ENCODE data around the gene SMIM1. TPM values are rescaled to one million over a fixed set of nuclear protein-coding genes. Genes with fewer than 3 reads are reported as not detected.

The SMIM1 gene
- total and polyA plus RNA-seq, 3 experiments from 2014 or later: 0.80 to 1.6 (median 1.1) TPM

DNA sequence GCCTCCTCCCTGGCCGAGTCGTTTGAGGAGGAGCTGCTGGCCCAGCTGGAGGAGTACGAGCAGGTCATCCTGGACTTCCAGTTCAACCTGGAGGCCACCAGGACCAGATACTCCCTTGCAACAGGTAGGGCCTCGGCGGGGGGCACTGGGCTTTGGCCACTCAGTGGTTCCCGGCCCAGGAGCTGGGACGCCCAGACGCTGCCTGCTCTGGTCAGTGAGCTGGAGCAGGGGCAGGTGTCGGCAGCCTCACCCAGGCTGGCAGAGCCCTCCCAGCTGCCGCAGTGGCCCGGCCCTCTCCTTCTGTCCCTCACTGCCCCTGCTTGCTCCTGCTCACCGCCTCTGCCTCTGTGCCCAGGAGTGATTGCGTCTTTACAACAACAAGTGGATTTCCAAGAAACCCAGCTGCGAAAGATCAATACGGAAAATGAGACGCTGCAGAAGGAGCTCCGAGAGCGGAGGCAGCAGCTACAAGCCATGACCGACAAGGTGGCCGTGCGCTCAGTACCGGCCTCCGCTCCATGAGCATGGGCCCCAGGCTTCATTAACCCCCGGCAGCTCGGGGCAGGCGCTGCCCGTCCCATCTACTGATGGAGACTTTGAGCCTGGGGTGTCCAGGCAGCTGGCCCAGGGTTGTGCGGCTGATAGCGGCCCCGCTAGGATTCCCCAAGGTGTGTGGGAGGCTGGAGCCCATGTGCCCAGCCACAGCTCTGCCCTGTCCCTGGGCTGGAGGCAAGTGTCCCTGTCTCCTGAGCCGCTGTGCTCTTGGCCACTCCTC is 9.0 kb upstream of the SMIM1 start:
- POLR2A ChIA-PET: no interaction called here
- H3K36me3 Mint-ChIP-seq: no peaks in the 10 kb centered on the region

GRCh38 chr1:3767328-3767925 is 5.1 kb upstream of the SMIM1 start:
- Histone ChIP-seq H3K27ac (ENCODE audit: low read depth, low read length) (no peak overlapping the region), H3K4me1 (ENCODE audit: insufficient read depth, low read length) (peaks cover 12% of the 10 kb centered on the region), H3K4me3 (ENCODE audit: low read length) (no peak overlapping the region), H3K27me3 (ENCODE audit: insufficient read depth, low read length, poor library complexity, severe bottlenecking) (no peaks in the 10 kb centered on the region), H3K9me3 (ENCODE audit: low read length) (no peaks in the 10 kb centered on the region), H3K36me3 (ENCODE audit: insufficient read depth, low read length) (no peaks in the 10 kb centered on the region)
- H3K27me3 Mint-ChIP-seq: peaks cover 6 to 26% of the 10 kb centered on the region in 2 donors
- peaks cover 0 to 7% (median 2%) of the 10 kb centered on the region in 3 donors for H3K4me1 Mint-ChIP-seq
- CTCF ChIA-PET: interaction anchor here (1.4 kb wide), 1 partner anchor 43 kb away, joined by 4 read pairs; no protein-coding TSS in a partner anchor
- H3K27ac Mint-ChIP-seq: no peak overlapping the region
- no peaks in the 10 kb centered on the region for H3K9me3 Mint-ChIP-seq
- DNase-seq: peak in 1 of 5 donors; percentile 38
- H3K36me3 Mint-ChIP-seq: no peaks in the 10 kb centered on the region
- no peak overlapping the region for H3K4me3 Mint-ChIP-seq
- POLR2A ChIA-PET: interaction anchor here (0.7 to 0.8 kb wide), 2 partner anchors 8 to 128 kb away, joined by 3 to 4 read pairs; no protein-coding TSS in a partner anchor

More for the DNA sequence above, 9.0 kb upstream of the SMIM1 start:
- H3K4me3 Mint-ChIP-seq: no peak overlapping the region
- H3K4me1 Mint-ChIP-seq: no peaks in the 10 kb centered on the region
- no peak overlapping the region for H3K27ac Mint-ChIP-seq
- H3K9me3 Mint-ChIP-seq: peaks cover 0 to 7% (median 3%) of the 10 kb centered on the region in 5 donors
- Histone ChIP-seq H3K4me3 (ENCODE audit: low read length) (no peak overlapping the region), H3K27me3 (ENCODE audit: insufficient read depth, low read length, poor library complexity, severe bottlenecking) (no peaks in the 10 kb centered on the region), H3K9me3 (ENCODE audit: low read length) (no peaks in the 10 kb centered on the region), H3K4me1 (ENCODE audit: insufficient read depth, low read length) (no peaks in the 10 kb centered on the region), H3K27ac (ENCODE audit: low read depth, low read length) (no peak overlapping the region), H3K36me3 (ENCODE audit: insufficient read depth, low read length) (no peaks in the 10 kb centered on the region)
- peaks cover 17 to 50% of the 10 kb centered on the region in 2 donors for H3K27me3 Mint-ChIP-seq
- DNase-seq: peak in 1 of 5 donors; percentile 41
- CTCF ChIA-PET: no interaction called here

- H3K27ac Mint-ChIP-seq: no peak overlapping the region
- no peak overlapping the region for H3K27ac ChIP-seq (ENCODE audit: low read depth, low read length)
- DNase-seq: peak in 1 of 5 donors; percentile 43
- H3K4me3 ChIP-seq (ENCODE audit: low read length): no peak overlapping the region
- H3K27me3 ChIP-seq (ENCODE audit: insufficient read depth, low read length, poor library complexity, severe bottlenecking): no peaks in the 10 kb centered on the region
- H3K9me3 Mint-ChIP-seq: no peaks in the 10 kb centered on the region
- no peaks in the 10 kb centered on the region for H3K9me3 ChIP-seq (ENCODE audit: low read length)
- ChIA-PET CTCF (interaction anchor here (1.4 kb wide), 1 partner anchor 44 kb away, joined by 4 read pairs; no protein-coding TSS in a partner anchor), POLR2A (no interaction called here)
- no peaks in the 10 kb centered on the region for H3K36me3 ChIP-seq (ENCODE audit: insufficient read depth, low read length)
- no peaks in the 10 kb centered on the region for H3K36me3 Mint-ChIP-seq
- H3K4me1 Mint-ChIP-seq: peaks cover 0 to 13% (median 4%) of the 10 kb centered on the region in 3 donors
- H3K4me1 ChIP-seq (ENCODE audit: insufficient read depth, low read length): peaks cover 12% of the 10 kb centered on the region
- H3K27me3 Mint-ChIP-seq: peaks cover 6 to 26% of the 10 kb centered on the region in 2 donors
- peak overlapping the region in 1 of 7 donors; percentile 18 for H3K4me3 Mint-ChIP-seq
Measured at GRCh38 chr1:3768811-3769390, 3.6 kb upstream of the SMIM1 start.

GRCh38 chr1:3770047-3770765 is 2.3 kb upstream of the SMIM1 start:
- Histone ChIP-seq H3K4me1 (ENCODE audit: insufficient read depth, low read length) (peaks cover 12% of the 10 kb centered on the region), H3K4me3 (ENCODE audit: low read length) (no peak overlapping the region), H3K36me3 (ENCODE audit: insufficient read depth, low read length) (no peaks in the 10 kb centered on the region), H3K9me3 (ENCODE audit: low read length) (no peaks in the 10 kb centered on the region), H3K27me3 (ENCODE audit: insufficient read depth, low read length, poor library complexity, severe bottlenecking) (no peaks in the 10 kb centered on the region), H3K27ac (ENCODE audit: low read depth, low read length) (no peak overlapping the region)
- CTCF ChIA-PET: interaction anchor here (0.9 kb wide), 1 partner anchor 26 kb away, joined by 3 read pairs; the partner anchor contains the start of gene LRRC47
- POLR2A ChIA-PET: no interaction called here
- Mint-ChIP-seq H3K4me1 (peaks cover 0 to 16% (median 4%) of the 10 kb centered on the region in 3 donors), H3K9me3 (no peaks in the 10 kb centered on the region), H3K4me3 (peak overlapping the region in 5 of 7 donors; percentile 41 to 72 (median 57)), H3K36me3 (no peaks in the 10 kb centered on the region), H3K27me3 (peaks cover 6 to 17% of the 10 kb centered on the region in 2 donors), H3K27ac (peak overlapping the region in 2 of 8 donors; percentile 45)
- no peak for DNase-seq

DNA sequence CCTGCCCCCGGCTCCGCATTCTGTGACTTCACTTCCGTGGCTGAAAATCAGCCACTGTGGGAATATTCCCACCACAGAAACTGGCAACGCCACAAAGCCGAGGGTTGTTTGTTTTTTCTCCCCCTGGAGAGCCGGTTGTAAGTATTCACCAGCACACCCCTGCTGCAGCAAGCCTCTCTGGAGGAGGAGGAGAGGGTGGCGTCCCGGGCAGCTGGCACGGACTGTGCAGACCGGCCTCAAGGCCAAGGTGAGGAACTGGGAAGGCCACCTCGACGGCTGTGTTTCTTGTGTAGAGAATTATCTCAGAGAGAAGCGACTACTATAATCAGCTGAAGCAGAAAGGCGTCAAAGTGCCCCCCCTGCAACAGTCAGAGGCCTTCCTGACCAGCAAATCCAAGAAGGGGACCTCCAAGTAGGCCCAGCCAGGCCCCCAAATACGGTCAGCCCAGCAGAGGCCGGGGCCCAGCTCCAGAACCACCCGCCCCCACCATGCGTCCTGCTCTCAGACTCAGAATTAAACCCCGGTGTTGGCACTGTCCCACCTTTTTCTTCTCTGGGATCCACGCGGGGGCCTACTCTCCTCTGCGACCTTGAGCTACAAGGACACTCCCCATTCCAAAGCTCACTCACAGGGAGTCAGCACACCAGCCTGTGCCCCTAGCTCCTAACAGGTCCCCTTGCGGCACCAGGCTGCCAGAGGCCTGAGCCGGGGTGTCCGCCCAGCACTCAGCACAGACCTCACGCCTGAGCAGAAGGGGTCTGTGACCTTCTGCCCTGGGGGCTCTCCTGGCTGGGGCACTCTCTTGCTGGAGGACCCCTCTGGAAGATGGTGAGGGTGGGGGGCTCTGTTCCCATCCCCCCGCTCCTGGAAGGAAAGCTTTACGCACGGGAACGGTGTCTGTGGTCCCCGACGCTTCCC is 1.2 kb upstream of the SMIM1 start:
- Mint-ChIP-seq H3K36me3 (no peaks in the 10 kb centered on the region), H3K4me1 (peaks cover 0 to 22% (median 7%) of the 10 kb centered on the region in 3 donors), H3K4me3 (peak overlapping the region; percentile 64 to 78 (median 69)), H3K27ac (peak overlapping the region in 4 of 8 donors; percentile 8 to 45 (median 14)), H3K9me3 (no peaks in the 10 kb centered on the region), H3K27me3 (peaks cover 3 to 11% of the 10 kb centered on the region in 2 donors)
- Histone ChIP-seq H3K9me3 (ENCODE audit: low read length) (no peaks in the 10 kb centered on the region), H3K4me3 (ENCODE audit: low read length) (peak overlapping the region; percentile 53), H3K27ac (ENCODE audit: low read depth, low read length) (peak overlapping the region; percentile 43), H3K27me3 (ENCODE audit: insufficient read depth, low read length, poor library complexity, severe bottlenecking) (no peaks in the 10 kb centered on the region), H3K4me1 (ENCODE audit: insufficient read depth, low read length) (peaks cover 12% of the 10 kb centered on the region), H3K36me3 (ENCODE audit: insufficient read depth, low read length) (no peaks in the 10 kb centered on the region)
- ChIA-PET POLR2A (interaction anchor here (0.8 kb wide), 1 partner anchor 57 kb away, joined by 3 read pairs; no protein-coding TSS in a partner anchor), CTCF (no interaction called here)
- DNase-seq: peak in 1 of 5 donors; percentile 9

GRCh38 chr1:3772027-3772714 is 378 bp upstream of the SMIM1 start:
- peak overlapping the region; percentile 64 to 78 (median 69) for H3K4me3 Mint-ChIP-seq
- no peaks in the 10 kb centered on the region for H3K36me3 Mint-ChIP-seq
- Histone ChIP-seq H3K27me3 (ENCODE audit: insufficient read depth, low read length, poor library complexity, severe bottlenecking) (no peaks in the 10 kb centered on the region), H3K9me3 (ENCODE audit: low read length) (no peaks in the 10 kb centered on the region), H3K4me3 (ENCODE audit: low read length) (peak overlapping the region; percentile 53), H3K27ac (ENCODE audit: low read depth, low read length) (peak overlapping the region; percentile 73), H3K4me1 (ENCODE audit: insufficient read depth, low read length) (peaks cover 12% of the 10 kb centered on the region), H3K36me3 (ENCODE audit: insufficient read depth, low read length) (no peaks in the 10 kb centered on the region)
- peak; percentile 78 to 93 (median 83) for DNase-seq
- peaks cover 3 to 7% of the 10 kb centered on the region in 2 donors for H3K27me3 Mint-ChIP-seq
- peak overlapping the region in 3 of 8 donors; percentile 8 to 63 (median 12) for H3K27ac Mint-ChIP-seq
- H3K9me3 Mint-ChIP-seq: no peaks in the 10 kb centered on the region
- POLR2A ChIA-PET: interaction anchor here (0.8 kb wide), 1 partner anchor 56 kb away, joined by 3 read pairs; no protein-coding TSS in a partner anchor
- CTCF ChIA-PET: no interaction called here
- H3K4me1 Mint-ChIP-seq: peaks cover 0 to 22% (median 7%) of the 10 kb centered on the region in 3 donors
